Fibroblast of skin of left quadriceps (primary cell): Measurements from ENCODE around the gene TJP1.
"Not testable (repeated sequence)": the region's sequence is repeated elsewhere in the genome, so short reads cannot be mapped to it uniquely, and the experiment has no call there.

Experiments
- DNase-seq, 2 experiments: peaks; one replicate each; pipeline ENCODE4 v3.0.0-alpha.2; 2013; ENCODE audit warnings: low read depth in 2 of 2

TJP1 gene

GRCh38 chr15:29666241-29666640, 156.0 kb downstream of the TJP1 start:
- no peak for DNase-seq

DNA sequence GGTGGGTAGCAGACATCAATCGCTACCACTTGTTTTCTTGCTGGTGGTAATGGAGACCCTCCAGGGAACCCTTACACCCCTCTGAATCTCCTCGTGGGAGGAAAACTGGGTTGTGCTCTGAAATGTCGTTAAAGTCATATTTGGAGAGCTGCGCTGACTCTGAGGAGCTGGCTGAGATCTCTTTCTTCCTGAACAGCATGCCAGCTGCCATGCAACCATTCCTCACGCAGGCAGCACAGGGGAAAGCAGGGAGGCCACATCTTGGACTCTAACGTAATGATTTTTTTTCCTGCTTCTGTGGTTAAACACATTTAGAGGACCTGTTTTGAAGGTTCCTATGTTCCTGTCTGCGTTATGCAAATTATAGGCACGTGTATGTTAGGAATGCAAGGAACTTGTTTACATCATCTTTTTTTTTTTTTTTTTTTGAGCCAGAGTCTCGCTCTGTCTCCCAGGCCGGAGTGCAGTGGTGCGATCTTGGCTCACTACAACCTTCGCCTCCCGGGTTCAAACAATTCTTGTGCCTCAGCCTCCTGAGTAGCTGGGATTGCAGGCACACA, 156.7 kb downstream of the TJP1 start:
- no peak for DNase-seq

DNA sequence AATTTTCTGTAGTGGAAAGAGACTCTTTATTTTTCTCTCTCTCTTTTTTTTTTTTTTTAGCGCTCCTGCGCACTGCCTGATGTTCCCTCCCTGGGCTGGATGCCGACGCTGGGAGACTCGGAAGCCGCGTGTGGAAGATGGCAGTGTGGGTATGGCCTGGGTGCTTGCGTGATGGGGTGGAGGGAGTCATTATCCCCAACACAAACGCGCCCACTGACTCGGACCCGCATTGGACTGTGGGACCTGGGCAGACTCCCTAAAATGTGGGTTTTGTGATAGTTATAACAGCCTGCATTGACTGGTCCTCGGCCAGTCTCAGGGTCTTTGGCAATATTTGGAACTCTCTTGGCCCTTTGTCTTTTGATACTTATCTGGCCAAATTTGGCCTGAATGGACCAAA, 157.9 kb downstream of the TJP1 start:
- no peak for DNase-seq

DNA sequence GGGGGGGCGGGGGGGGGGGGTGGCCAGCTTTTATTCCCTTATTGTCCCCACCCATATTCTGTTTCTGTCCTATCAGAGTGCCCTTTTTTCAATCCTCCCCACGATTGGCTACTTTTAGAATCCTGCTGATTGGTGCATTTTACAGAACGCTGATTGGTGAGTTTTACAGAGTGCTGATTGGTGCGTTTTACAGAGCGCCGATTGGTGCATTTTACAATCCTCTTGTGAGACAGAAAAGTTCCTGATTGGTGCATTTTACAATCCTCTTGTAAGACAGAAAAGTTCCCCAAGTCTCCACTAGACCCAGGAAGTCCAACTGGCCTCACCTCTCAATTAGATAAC, 164.8 kb downstream of the TJP1 start:
- DNase-seq = not testable (repeated sequence)

DNA sequence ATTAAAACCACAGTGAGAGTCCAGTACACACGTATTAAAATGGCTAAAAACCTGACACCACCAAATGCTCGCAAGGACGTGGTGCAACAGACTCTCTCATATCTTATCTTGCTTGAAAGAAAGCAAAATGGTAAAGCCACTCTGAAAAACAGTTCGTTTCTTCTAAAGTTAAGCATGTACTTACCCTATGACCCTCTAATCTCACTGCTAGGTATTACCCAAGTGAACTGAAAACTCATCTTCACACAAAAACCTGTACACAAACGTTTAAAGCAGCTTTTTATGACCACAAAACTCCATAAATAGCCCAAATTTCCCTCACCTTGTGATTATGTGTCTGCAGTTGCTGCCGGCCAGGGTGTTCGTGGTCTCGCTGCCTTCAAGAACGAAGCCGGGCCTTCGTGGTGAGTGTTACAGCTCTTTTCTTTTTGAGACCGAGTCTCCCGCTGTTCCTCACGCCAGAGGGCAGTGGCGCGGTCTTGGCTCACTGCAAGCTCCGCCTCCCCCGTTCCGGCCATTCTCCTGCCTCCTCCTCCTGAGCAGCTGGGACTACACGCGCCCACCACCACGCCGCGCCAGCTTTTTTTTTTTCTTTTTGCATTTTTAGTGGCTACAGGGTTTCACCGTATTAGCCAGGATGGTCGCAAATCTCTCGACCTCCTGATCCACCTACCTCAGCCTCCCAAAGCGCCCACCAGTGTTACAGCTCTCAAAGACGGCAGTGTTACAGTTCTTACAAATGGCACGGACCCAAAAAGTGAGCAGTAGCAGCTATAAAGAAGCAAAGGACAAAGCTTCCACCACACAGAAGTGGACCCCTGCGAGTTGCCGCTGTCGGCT, 165.4 kb downstream of the TJP1 start:
- DNase-seq = no peak

GRCh38 chr15:29652595-29652994, 169.7 kb downstream of the TJP1 start:
- DNase-seq = no peak

DNA sequence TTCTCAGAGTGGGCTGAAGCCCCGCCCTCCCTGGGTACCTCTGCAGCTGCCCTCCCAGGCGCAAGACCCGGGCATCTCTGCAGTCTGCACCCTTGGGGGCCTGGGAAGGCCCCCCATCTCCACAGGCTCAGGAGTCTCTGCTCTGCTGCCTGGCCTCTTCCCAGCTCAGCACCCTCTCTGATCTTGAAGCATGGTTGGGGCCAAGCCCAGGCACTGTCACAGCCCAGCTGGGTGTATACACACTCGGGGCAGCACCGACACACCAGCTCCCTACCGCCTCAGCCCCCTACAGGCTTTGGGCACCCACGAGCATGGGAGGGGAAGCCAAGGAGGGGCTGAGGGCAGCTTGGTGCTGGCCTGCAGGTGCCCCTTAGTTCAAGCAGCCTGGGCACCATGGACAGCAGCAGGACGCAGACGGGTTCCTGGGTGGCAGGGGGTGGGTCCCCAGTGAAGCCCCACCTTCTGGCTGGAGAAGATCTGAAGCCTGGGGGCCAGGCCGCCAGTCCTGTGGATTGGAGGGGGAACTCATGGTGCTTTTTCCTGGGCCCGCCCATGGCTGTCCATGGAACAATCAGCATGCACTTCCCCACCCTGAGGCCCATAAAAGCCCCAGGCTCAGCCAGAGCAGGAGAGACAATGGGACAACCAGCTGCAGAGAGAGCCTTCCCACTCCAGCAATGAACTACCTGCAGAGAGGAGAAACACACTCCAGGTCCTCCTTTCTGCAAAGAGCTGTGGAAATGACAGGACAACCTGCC, 170.6 kb downstream of the TJP1 start:
- no peak for DNase-seq
